CD4-positive, alpha-beta memory T cell (primary cell): ENCODE results near the gene PXMP4. TPM values are rescaled to one million over a fixed set of nuclear protein-coding genes. Genes with fewer than 3 reads are reported as not detected.

Experiments
- CTCF ChIA-PET: fragments of 350-600 bp; sonication (Branson Sonifier 250); formaldehyde crosslinking; loops from one replicate; lab custom pipeline; 2021; ENCODE audit warnings: inconsistent platforms; ENCODE audit not compliant: partially characterized antibody; lab: Charles Lee
- POLR2A ChIA-PET: fragments of 350-600 bp; sonication (Branson Sonifier 250); formaldehyde crosslinking; loops from one replicate; lab custom pipeline; 2021; ENCODE audit not compliant: partially characterized antibody; lab: Charles Lee
- DNase-seq, 5 donors: peaks; one replicate each; pipeline versions ENCODE4 v3.0.0 to v3.0.0-alpha.2; 2020 to 2022; ENCODE audit warnings: mixed read lengths in 1 of 5
- H3K27ac ChIP-seq: one replicate; pipeline ENCODE4 v1.7.0; 2013; ENCODE audit warnings: low read depth, low read length
- H3K27me3 ChIP-seq: 2 replicates; pipeline ENCODE4 v1.7.0; 2013; ENCODE audit warnings: mild to moderate bottlenecking, low read length, moderate library complexity; ENCODE audit not compliant: insufficient read depth
- H3K36me3 ChIP-seq: 2 replicates; pipeline ENCODE4 v1.7.0; 2013; ENCODE audit warnings: mild to moderate bottlenecking, low read length, moderate library complexity; ENCODE audit not compliant: insufficient read depth
- H3K4me1 ChIP-seq: 2 replicates; pipeline ENCODE4 v1.7.0; 2013; ENCODE audit warnings: mild to moderate bottlenecking, low read length, moderate library complexity; ENCODE audit not compliant: insufficient read depth
- H3K4me3 ChIP-seq, 2 donors: one replicate each; pipeline ENCODE4 v1.7.0; 2013; ENCODE audit warnings: low read length in 2 of 2, mild to moderate bottlenecking in 1 of 2
- H3K9me3 ChIP-seq, 2 donors: one replicate each; pipeline ENCODE4 v1.7.0; 2013; ENCODE audit warnings: low read length in 2 of 2, control low read depth in 1 of 2; ENCODE audit not compliant: control insufficient read depth in 1 of 2
- H3K27ac Mint-ChIP-seq, 7 donors: one replicate each; pipeline ENCODE4 v1.8.0; 2020 to 2021; ENCODE audit warnings: mixed read lengths in 7 of 7, mild to moderate bottlenecking in 6 of 7, inconsistent platforms in 3 of 7, moderate library complexity in 3 of 7
- H3K27me3 Mint-ChIP-seq, 2 donors: one replicate each; pipeline ENCODE4 v1.8.0; 2020 to 2021; ENCODE audit warnings: mixed read lengths in 2 of 2
- H3K36me3 Mint-ChIP-seq, 2 donors: one replicate each; pipeline ENCODE4 v1.8.0; 2020 to 2021; ENCODE audit warnings: mixed read lengths in 2 of 2, inconsistent platforms in 1 of 2, mild to moderate bottlenecking in 1 of 2
- H3K4me1 Mint-ChIP-seq, 4 donors: one replicate each; pipeline ENCODE4 v1.8.0; 2020 to 2021; ENCODE audit warnings: mixed read lengths in 4 of 4, mild to moderate bottlenecking in 1 of 4
- H3K4me3 Mint-ChIP-seq, 8 donors: one replicate each; pipeline ENCODE4 v1.8.0; 2020 to 2021; ENCODE audit warnings: mixed read lengths in 8 of 8, mild to moderate bottlenecking in 7 of 8, moderate library complexity in 6 of 8, inconsistent platforms in 3 of 8
- H3K9me3 Mint-ChIP-seq, 8 donors: one replicate each; pipeline ENCODE4 v1.8.0; 2020 to 2021; ENCODE audit warnings: mixed read lengths in 8 of 8, mild to moderate bottlenecking in 5 of 8, inconsistent platforms in 3 of 8, moderate library complexity in 1 of 8
- intact Hi-C: fragments of 100-400 bp; cut with micrococcal nuclease; formaldehyde crosslinking; loops from one replicate; pipeline ENCODE4 v1.15.1; 2023
- polyA plus RNA-seq, 2 donors: library from polyadenylated mRNA; unstranded; fragments of 300-500 nt; fragmentation: Illumina TruSeq; gene quantifications; one replicate each; pipeline ENCODE4 v1.2.3, GENCODE V29; 2021
- total RNA-seq, 2 experiments: library from RNA; stranded (reverse); gene quantifications; one replicate each; pipeline ENCODE4 v1.2.3, GENCODE V29; 2021

The PXMP4 gene
- total and polyA plus RNA-seq, 4 experiments from 2014 or later = 6.3 to 16.4 (median 16.0) TPM

- peak overlapping the region; percentile 42 to 87 (median 62) for H3K27ac Mint-ChIP-seq
- peak in 4 of 5 donors; percentile 34 to 59 (median 44) for DNase-seq
- Histone ChIP-seq H3K9me3 (no peaks in the 10 kb centered on the region), H3K36me3 (no peaks in the 10 kb centered on the region), H3K27ac (peak overlapping the region; percentile 60), H3K4me3 (peak overlapping the region; percentile 47), H3K4me1 (peaks cover 41% of the 10 kb centered on the region), H3K27me3 (no peaks in the 10 kb centered on the region)
- intact Hi-C loops = loop anchor here (2.0 kb wide), 4 partner anchors 14 to 266 kb away; partner anchors contain the start of genes CDK5RAP1 and ZNF341
- H3K4me1 Mint-ChIP-seq = peaks cover 23 to 69% (median 40%) of the 10 kb centered on the region in 4 donors
- no peaks in the 10 kb centered on the region for H3K27me3 Mint-ChIP-seq
- no peaks in the 10 kb centered on the region for H3K9me3 Mint-ChIP-seq
- POLR2A ChIA-PET = interaction anchor here (0.6 to 9.7 kb wide), 23 partner anchors 8 to 445 kb away, joined by 3 to 122 read pairs (median 5); partner anchors contain the start of genes CBFA2T2, CDK5RAP1, EIF2S2 and PXMP4
- CTCF ChIA-PET = interaction anchor here (0.6 to 8.6 kb wide), 31 partner anchors 13 to 266 kb away, joined by 3 to 88 read pairs (median 5); partner anchors contain the start of genes CBFA2T2, CDK5RAP1, CHMP4B and PXMP4
- H3K36me3 Mint-ChIP-seq = peaks cover 0 to 3% of the 10 kb centered on the region in 2 donors
- H3K4me3 Mint-ChIP-seq = peak overlapping the region; percentile 74 to 98 (median 80)
These were observed 52.9 kb downstream of the PXMP4 start for GRCh38 chr20:33667245-33667675.

DNA sequence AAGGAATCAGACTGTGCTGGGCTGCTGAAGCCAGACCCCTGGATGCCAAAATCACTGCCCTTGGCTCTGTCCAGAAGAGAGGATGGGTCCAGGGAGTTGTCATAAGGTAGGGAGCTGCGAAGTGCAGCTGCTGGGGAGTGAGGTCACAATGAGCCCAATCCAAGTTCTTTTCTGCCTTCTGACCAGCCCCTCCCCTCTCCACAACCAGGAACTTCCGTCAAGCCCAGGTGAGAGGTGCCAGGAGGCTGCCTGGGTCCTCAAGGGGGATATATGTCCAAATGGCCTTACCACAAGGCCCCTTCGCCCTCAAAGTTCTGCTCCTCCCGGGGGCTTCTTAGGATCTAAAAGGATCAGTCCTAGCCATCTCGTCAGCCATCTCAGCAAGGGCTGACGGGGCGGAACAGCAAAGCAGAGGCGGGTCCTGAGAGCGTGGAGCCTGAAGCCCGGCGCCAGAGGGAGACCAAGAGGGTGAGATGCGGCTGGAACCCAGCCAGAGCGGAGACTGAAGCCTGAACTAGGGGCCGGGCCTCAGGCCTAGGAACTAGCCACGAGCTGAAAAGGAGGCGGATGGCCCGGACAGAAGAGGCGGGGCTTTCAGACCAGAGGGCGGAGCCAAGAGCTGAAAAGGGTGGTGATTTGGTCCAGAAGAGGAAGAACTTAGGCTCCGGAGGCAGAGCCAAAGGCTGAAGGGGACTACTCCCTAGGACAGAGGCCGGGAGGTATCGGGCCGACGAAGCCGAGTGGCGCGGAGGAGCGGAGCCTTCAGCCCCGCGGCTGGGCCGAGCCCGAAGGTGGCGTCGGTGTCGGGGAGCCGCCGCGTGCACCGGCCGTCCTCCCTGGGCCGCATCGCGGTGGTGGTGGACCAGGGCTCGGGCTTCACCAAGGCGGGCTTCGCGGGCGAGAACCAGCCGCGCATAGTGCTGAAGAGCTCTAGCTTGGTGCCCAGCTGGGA is 53.5 kb downstream of the PXMP4 start, which contains the start of gene ACTL10:
TSS of gene ACTL10 (plus strand) at position 651 of the 952 bp plus-strand sequence. CDS start 555 bp downstream, outside the sequence.
- no peaks in the 10 kb centered on the region for H3K36me3 ChIP-seq
- H3K27ac ChIP-seq = peak within 1 kb of the TSS; percentile 60
- Mint-ChIP-seq H3K27ac (peak within 1 kb of the TSS; percentile 95 to 99 (median 97)), H3K27me3 (no peaks in the 10 kb centered on the region), H3K4me1 (peaks cover 20 to 71% (median 36%) of the 10 kb centered on the region in 4 donors), H3K36me3 (peaks cover 0 to 3% of the 10 kb centered on the region in 2 donors), H3K9me3 (no peaks in the 10 kb centered on the region), H3K4me3 (peak within 1 kb of the TSS; percentile 95 to 98 (median 97))
- H3K4me3 ChIP-seq = peak within 1 kb of the TSS; percentile 47 to 52
- H3K27me3 ChIP-seq = no peaks in the 10 kb centered on the region
- POLR2A ChIA-PET = interaction anchor here (0.6 to 9.7 kb wide), 19 partner anchors 9 to 446 kb away, joined by 3 to 122 read pairs (median 6); partner anchors contain the start of genes CBFA2T2, CDK5RAP1, EIF2S2 and PXMP4
- DNase-seq = peak; percentile 65 to 85 (median 66)
- peaks cover 41% of the 10 kb centered on the region for H3K4me1 ChIP-seq
- CTCF ChIA-PET = interaction anchor here (0.6 to 8.6 kb wide), 21 partner anchors 13 to 265 kb away, joined by 3 to 88 read pairs (median 5); partner anchors contain the start of genes CBFA2T2 and PXMP4
- intact Hi-C loops = loop anchor here (1.0 to 2.0 kb wide), 6 partner anchors 14 to 266 kb away; partner anchors contain the start of genes CBFA2T2, CDK5RAP1 and ZNF341
- H3K9me3 ChIP-seq = no peaks in the 10 kb centered on the region

GRCh38 chr20:33664762-33665144 is 55.4 kb downstream of the PXMP4 start:
- Histone ChIP-seq H3K9me3 (no peaks in the 10 kb centered on the region), H3K4me3 (no peak overlapping the region), H3K4me1 (peaks cover 41% of the 10 kb centered on the region), H3K27ac (peak overlapping the region; percentile 82), H3K36me3 (no peaks in the 10 kb centered on the region), H3K27me3 (no peaks in the 10 kb centered on the region)
- DNase-seq = no peak
- Mint-ChIP-seq H3K9me3 (no peaks in the 10 kb centered on the region), H3K4me1 (peaks cover 19 to 60% (median 34%) of the 10 kb centered on the region in 4 donors), H3K36me3 (peaks cover 0 to 3% of the 10 kb centered on the region in 2 donors), H3K27ac (peak overlapping the region; percentile 89 to 97 (median 96)), H3K4me3 (peak overlapping the region; percentile 76 to 89 (median 84)), H3K27me3 (no peaks in the 10 kb centered on the region)
- POLR2A ChIA-PET = interaction anchor here (0.5 to 9.7 kb wide), 17 partner anchors 10 to 329 kb away, joined by 3 to 122 read pairs (median 15); partner anchors contain the start of genes CBFA2T2, CDK5RAP1, NECAB3 and PXMP4
- intact Hi-C loops = no loop called here
- CTCF ChIA-PET = interaction anchor here (0.7 to 8.6 kb wide), 7 partner anchors 11 to 210 kb away, joined by 3 to 88 read pairs (median 8); partner anchors contain the start of gene CBFA2T2

GRCh38 chr20:33664085-33664761 is 55.9 kb downstream of the PXMP4 start:
- Histone ChIP-seq H3K36me3 (no peaks in the 10 kb centered on the region), H3K4me1 (peaks cover 41% of the 10 kb centered on the region), H3K4me3 (peak overlapping the region; percentile 52 to 87), H3K27ac (peak overlapping the region; percentile 82), H3K27me3 (no peaks in the 10 kb centered on the region), H3K9me3 (no peaks in the 10 kb centered on the region)
- peaks cover 19 to 58% (median 34%) of the 10 kb centered on the region in 4 donors for H3K4me1 Mint-ChIP-seq
- peak overlapping the region; percentile 89 to 97 (median 96) for H3K27ac Mint-ChIP-seq
- ChIA-PET CTCF (interaction anchor here (0.7 to 8.6 kb wide), 7 partner anchors 10 to 210 kb away, joined by 3 to 88 read pairs (median 6); partner anchors contain the start of gene CBFA2T2), POLR2A (interaction anchor here (0.5 to 9.7 kb wide), 23 partner anchors 10 to 448 kb away, joined by 3 to 122 read pairs (median 5); partner anchors contain the start of genes CBFA2T2, CDK5RAP1, EIF2S2 and NECAB3)
- intact Hi-C loops = no loop called here
- DNase-seq = no peak
- no peaks in the 10 kb centered on the region for H3K27me3 Mint-ChIP-seq
- peak overlapping the region; percentile 76 to 89 (median 85) for H3K4me3 Mint-ChIP-seq
- no peaks in the 10 kb centered on the region for H3K9me3 Mint-ChIP-seq
- H3K36me3 Mint-ChIP-seq = peaks cover 0 to 3% of the 10 kb centered on the region in 2 donors

DNA sequence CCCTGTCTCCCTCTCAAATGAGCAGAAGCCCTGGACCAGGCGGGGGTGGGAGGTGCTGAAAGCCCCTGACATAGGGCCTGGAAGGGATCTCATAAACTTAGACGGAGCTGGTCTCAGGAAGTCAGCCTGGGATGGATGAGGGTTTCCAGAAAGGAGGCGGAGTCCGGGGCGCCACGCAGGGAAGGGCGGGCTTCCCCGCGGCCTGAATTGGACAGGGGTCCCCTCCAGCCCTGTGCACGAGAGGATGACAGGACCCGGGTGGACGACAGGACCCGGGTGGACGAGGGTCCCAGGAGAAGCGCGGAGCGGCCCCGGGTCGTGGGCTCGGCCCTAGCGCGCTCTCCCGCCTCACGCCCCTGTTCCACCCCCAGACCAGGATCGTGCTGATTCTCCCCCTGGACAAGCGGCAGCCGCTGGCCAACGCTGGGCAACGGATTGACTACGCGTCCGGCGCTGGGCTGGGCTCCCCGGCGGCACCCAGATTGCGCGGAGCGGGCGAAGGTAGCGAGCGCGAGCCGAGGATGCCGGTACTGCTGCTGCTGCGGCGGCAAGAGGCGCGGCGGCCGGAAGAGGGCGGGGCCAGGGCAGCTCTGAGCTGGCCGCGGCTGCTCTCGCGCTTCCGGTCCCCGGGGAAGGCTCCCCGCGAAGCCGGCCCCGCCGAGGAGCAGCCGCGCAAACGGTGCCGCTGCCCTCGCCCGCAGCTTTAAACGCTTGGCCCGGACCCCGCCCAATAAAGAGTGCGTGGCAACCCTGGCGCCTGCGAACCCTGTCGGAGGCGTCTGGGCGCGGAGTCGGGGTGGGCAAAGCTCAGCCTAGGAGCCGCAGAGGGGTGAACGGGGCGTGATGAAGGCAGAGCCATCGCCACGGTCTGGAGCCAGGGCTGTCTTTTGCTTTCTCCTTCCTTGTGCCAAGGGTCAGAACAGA is 56.7 kb downstream of the PXMP4 start:
- Mint-ChIP-seq H3K4me1 (peaks cover 19 to 52% (median 33%) of the 10 kb centered on the region in 4 donors), H3K4me3 (peak overlapping the region; percentile 82 to 89 (median 86)), H3K9me3 (no peaks in the 10 kb centered on the region), H3K36me3 (peaks cover 0 to 3% of the 10 kb centered on the region in 2 donors), H3K27ac (peak overlapping the region; percentile 88 to 98 (median 96)), H3K27me3 (no peaks in the 10 kb centered on the region)
- no peaks in the 10 kb centered on the region for H3K9me3 ChIP-seq
- no peaks in the 10 kb centered on the region for H3K27me3 ChIP-seq
- ChIA-PET POLR2A (interaction anchor here (0.6 to 9.7 kb wide), 25 partner anchors 9 to 449 kb away, joined by 3 to 122 read pairs (median 6); partner anchors contain the start of genes CBFA2T2, CDK5RAP1, EIF2S2 and NECAB3), CTCF (interaction anchor here (0.7 to 8.6 kb wide), 12 partner anchors 10 to 231 kb away, joined by 3 to 88 read pairs (median 4); partner anchors contain the start of gene CBFA2T2)
- DNase-seq = peak; percentile 80 to 84 (median 80)
- peaks cover 39% of the 10 kb centered on the region for H3K4me1 ChIP-seq
- peak overlapping the region; percentile 82 for H3K27ac ChIP-seq
- peak overlapping the region; percentile 65 to 87 for H3K4me3 ChIP-seq
- H3K36me3 ChIP-seq = no peaks in the 10 kb centered on the region
- intact Hi-C loops = loop anchor here (1.0 kb wide), 3 partner anchors 23 to 449 kb away; partner anchors contain the start of genes E2F1 and EIF2S2
